HT-29 (cell line): ENCODE results near the gene SAP25. TPM values are rescaled to one million over a fixed set of nuclear protein-coding genes. Genes with fewer than 3 reads are reported as not detected.
A peak's percentile ranks its signal among the peaks of the same experiment; 100 is the strongest.
"Not testable (repeated sequence)": the region's sequence is repeated elsewhere in the genome, so short reads cannot be mapped to it uniquely, and the experiment has no call there.

Source experiments
- DNase-seq: peaks from one replicate; pipeline ENCODE4 v3.0.0-alpha.2; 2015; ENCODE audit warnings: low spot score
- total RNA-seq: library from RNA; depleted of rRNA; stranded (reverse); fragments of >200 nt; shearing (Covaris generic); gene quantifications from 2 replicates; pipeline ENCODE4 v1.2.3, GENCODE V29; 2014

SAP25 gene
- total RNA-seq, 1 experiment from 2014 or later: 1.5 TPM

GRCh38 chr7:100562195-100563099, 11.3 kb downstream of the SAP25 start:
- no peak for DNase-seq

GRCh38 chr7:100561491-100562194, 12.1 kb downstream of the SAP25 start:
- DNase-seq: no peak

GRCh38 chr7:100559127-100559526, 14.6 kb downstream of the SAP25 start:
- DNase-seq: no peak

- no peak for DNase-seq
These were observed 17.2 kb downstream of the SAP25 start for GRCh38 chr7:100556541-100556940.

DNA sequence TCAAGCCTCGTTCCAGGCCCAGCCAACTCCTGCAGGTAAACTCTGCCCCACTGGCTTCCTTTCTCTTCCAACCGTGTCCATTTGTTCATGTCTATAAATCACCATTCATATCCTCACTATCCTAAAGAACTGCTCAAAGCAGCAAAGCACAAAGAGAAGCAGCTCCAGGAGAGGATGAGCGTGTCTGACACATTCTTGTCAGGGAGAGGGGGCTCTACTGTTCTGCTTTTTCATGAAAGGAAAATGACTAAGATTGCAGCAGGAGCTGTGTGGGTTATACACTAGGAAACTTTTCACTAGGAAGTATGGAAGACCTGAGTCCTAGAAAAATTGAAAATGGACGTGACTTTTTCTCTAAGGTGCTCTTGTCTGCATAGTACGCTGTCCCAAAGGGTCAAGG, 18.0 kb downstream of the SAP25 start:
- DNase-seq: no peak

DNA sequence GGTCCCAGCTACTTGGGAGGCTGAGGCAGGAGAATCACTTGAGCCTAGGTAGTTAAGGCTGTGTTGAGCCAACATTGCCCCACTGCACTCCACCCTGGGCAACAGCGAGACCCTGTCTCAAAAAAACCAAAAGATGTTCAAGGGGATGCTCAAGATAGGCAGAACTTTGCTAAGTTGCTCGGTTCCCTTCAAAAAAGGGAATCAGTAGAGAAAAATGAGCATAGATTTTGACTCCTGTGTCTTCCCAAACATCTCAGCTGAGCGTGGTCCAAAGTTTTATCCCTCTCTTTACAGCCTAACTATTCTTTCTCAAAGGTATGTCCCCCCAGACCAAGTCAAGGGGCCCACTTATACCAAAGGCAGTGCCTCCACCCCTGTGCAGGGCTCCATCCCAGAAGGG, 20.7 kb downstream of the SAP25 start:
- no peak for DNase-seq

GRCh38 chr7:100552532-100552931, 21.2 kb downstream of the SAP25 start:
- DNase-seq: no peak

DNA sequence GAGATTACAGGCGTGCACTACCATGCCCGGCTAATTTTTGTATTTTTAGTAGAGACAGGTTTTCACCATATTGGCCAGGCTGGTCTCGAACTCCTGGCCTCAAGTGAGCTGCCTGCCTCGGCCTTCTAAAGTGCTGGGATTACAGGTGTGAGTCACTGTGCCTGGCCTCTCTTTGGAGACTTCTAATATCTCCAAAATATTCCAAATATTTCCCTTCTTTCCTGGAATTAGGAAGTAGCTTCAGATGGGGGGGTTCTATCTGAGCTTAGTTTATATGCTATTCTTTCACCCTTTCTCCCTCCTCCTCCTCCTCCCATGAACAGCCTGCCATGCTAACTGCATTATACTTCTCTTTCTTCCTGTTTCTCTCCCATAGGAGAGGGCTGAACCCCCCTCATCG, 25.3 kb downstream of the SAP25 start:
- DNase-seq: not testable (repeated sequence)

DNA sequence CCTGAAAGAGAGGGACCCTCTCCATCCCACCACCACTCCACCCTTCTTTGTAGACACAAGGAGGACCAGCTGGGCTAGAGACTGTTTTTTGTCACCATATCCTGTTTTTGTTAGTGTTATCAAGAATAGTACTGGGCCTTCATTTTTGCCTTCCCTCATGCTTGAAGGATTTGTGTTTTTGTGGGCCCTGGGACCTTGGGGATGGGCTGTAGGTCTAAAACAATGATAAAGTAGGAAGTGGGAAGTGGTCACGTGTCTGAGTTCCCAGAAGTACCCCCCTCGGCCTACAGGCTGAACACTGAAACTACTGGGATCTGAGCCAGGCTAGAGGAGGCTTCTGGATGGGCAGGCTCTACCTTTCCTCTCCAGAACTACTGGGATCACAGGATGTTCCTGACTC, 25.8 kb downstream of the SAP25 start:
- DNase-seq: no peak

- peak; percentile 30 for DNase-seq
These were observed 26.5 kb downstream of the SAP25 start for GRCh38 chr7:100546926-100547800.

DNA sequence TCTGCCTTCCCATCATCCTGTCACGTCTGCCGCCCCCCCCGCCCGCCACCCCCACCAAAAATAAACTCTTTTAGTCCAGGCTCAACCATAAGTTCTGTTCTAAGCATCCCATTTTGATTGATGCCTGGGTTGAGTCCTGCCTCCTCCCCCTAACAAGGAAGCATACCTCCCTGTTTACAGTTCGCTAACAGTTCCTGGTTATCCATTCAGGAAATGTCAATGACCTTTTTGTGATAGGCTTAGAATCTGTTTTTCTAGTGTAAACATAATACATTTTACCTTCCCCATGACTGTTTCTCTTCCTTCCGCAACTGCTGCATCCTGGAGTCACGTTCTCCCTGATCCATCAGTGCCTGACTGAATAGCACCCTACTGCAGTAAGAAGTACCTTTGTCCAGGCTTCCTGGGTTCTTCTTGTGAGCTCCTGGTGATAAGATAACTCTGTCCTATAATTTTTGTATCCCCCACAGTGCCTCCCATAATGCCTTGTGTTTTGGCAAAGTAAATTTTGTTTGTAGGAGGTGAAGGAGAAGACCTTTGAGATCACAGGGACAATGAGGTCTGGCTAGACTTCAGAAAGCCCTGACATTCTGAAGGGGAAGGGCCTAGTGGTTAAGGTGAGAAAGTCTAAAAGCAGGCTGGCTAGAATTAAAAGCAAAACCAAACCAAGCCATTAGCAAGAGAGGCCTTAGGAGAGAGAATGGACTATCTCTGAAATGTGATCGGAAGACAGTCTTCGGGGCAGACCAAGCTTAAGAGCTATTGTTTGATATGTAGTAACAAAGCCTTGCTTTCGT, 27.4 kb downstream of the SAP25 start:
- DNase-seq: peak; percentile 80

DNA sequence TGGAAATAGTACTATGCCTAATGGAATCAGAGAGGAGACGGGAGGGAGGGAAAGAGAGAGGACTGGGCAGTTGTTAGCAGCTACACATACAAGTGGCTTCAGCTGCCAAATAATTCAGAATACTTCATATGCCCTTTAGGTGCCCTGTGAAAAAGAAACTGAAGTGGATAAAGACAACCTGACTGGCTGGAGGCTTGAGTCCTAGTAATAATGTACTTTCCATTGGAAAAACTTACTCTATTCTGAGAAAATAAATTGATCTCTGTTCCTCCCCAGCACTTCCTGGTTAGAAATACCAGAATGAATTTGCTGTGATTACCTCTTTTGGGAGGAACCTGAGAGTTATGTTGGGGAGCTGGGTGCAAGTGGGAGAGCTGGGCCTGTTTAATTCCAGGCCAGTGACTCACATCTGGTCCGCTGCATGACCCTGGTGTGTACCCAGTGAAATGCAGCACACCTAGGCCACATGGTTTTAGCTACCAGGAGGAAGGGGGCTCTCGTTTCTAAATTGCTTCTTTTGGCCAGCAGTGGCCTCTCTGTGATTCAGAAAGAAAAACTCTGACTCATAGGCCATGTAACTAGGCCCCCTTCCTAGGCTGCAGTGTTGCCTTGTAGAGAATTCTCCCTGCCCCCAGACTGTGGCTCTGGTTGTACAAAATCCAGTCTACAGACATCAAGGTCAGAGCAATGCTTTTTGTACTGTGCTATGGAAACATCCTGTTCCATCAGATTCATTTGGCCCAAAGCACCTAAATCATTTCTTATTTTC, 28.2 kb downstream of the SAP25 start:
- DNase-seq: peak; percentile 83

DNA sequence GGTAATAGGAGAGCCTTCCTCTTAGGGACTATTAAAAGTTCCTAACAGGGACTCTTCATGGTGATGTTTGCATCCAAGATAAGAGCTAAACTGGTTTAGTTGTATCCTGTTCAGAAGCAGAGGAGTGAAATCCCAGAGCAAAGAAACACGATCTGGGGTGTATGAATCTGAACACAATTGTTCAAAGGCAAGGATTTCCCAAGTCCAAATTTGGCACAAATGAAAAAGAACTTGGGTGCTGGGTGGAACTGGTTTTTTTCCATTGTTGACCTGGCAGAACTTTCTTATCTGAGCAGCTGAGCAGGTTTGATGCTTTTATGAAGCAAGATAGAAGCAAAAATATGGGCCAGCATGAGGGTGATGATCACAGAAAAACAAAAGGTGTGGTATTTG, 28.7 kb downstream of the SAP25 start:
- DNase-seq: no peak

DNA sequence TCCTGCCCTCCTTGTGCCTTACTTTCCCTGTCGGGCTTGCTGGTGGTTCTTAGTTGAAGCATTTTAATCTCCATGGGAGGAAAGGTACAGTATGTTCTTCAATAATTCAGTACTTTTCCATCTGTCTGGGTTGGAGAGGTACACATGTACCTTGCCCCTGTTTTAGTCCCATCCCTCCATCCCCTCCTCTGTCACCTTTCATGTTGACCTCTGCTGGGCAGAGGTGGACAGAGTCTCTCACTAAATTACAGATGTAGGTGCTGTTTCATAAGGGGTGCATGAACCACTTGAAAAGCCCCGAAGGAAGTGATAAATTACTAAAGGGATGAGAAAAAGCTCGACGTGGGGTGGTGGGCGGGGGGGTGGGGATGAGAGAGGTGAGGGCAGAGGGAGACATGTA, 29.3 kb downstream of the SAP25 start:
- DNase-seq: no peak

GRCh38 chr7:100543586-100543985, 30.1 kb downstream of the SAP25 start:
- no peak for DNase-seq

DNA sequence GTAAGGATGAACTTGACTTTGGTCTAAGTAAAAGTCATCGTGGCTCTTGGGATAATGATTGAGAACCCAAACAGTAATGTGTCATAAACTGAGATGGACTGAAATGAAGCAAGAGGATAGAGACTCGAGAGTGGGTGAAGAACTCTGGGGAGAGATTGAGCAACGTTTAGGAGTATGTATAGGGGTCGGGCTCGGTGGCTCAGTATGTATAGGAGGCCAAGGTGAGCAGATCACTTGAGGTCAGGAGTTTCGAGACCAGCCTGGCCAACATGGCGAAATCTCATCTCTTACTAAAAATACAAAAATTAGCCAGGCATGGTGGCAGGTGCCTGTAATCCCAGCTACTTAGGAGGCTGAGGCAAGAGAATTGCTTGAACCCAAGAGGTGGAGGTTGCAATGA, 32.4 kb downstream of the SAP25 start:
- DNase-seq: not testable (repeated sequence)

GRCh38 chr7:100540073-100540723, 33.5 kb downstream of the SAP25 start:
- peak; percentile 72 for DNase-seq

GRCh38 chr7:100539436-100540006, 34.2 kb downstream of the SAP25 start:
- DNase-seq: no peak

GRCh38 chr7:100538654-100539435, 34.9 kb downstream of the SAP25 start, which contains the start of gene AGFG2:
Gene AGFG2 (plus strand): TSS chr7:100539203. CDS start chr7:100539347, 144 bp downstream.
- DNase-seq: peak; percentile 100
